Measurements from ENCODE around the gene TMEM72. TPM values are rescaled to one million over a fixed set of nuclear protein-coding genes. Genes with fewer than 3 reads are reported as not detected.

Gene TMEM72
- total and polyA plus RNA-seq, 8 donors = 1.2 to 7.7 (median 2.4) TPM

DNA sequence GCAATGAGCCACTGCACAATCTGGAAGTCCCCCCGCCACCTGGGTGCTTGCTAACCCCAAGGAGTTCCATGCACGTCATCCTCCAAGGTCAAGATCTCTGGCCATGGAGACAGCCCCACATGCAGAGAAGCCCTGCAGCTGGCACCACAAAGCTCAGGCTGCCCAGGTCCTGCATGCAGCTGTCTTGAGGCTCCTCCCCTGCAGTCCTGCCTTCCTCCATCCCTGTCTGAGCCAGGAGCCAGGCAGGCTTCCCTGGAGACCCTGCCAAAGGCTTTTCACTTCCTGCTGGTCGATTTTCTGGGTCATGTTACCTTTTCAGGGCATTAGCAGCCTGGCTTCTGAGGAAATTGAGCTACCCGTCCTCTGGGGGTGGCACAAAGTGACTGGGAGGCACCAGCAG lies 12.5 kb upstream of the TMEM72 start:
- Histone ChIP-seq H3K27ac (no peak overlapping the region), H3K4me3 (no peak overlapping the region), H3K4me1 (no peaks in the 10 kb centered on the region), H3K27me3 (no peaks in the 10 kb centered on the region), H3K36me3 (no peaks in the 10 kb centered on the region), H3K9me3 (no peaks in the 10 kb centered on the region)
- intact Hi-C loops (cut with DNase I) = no loop called here
- ATAC-seq = peak in 3 of 4 donors; percentile 45 to 82 (median 68)
- peak in 1 of 6 donors; percentile 50 for DNase-seq
- FAIRE-seq = no peak
- 39 to 41% methylated on average over 4 of the region's 4 CpGs for WGBS, 2 donors
- no peak for TF ChIP-seq CTCF (IDR thresholded peaks at IDR 0.05)

- no peaks in the 10 kb centered on the region for H3K4me1 ChIP-seq
- H3K4me3 ChIP-seq = no peak overlapping the region
- DNase-seq = no peak
- no peak overlapping the region for H3K27ac ChIP-seq
- no peak for ATAC-seq
- FAIRE-seq = no peak
- no peaks in the 10 kb centered on the region for H3K9me3 ChIP-seq
- intact Hi-C loops (cut with DNase I) = no loop called here
- TF ChIP-seq CTCF (IDR thresholded peaks at IDR 0.05) = no peak
- H3K27me3 ChIP-seq = no peaks in the 10 kb centered on the region
- H3K36me3 ChIP-seq = no peaks in the 10 kb centered on the region
- 68 to 70% methylated on average over 5 of the region's 5 CpGs for WGBS, 2 donors
Observed at GRCh38 chr10:44899450-44900080, 11.6 kb upstream of the TMEM72 start.

DNA sequence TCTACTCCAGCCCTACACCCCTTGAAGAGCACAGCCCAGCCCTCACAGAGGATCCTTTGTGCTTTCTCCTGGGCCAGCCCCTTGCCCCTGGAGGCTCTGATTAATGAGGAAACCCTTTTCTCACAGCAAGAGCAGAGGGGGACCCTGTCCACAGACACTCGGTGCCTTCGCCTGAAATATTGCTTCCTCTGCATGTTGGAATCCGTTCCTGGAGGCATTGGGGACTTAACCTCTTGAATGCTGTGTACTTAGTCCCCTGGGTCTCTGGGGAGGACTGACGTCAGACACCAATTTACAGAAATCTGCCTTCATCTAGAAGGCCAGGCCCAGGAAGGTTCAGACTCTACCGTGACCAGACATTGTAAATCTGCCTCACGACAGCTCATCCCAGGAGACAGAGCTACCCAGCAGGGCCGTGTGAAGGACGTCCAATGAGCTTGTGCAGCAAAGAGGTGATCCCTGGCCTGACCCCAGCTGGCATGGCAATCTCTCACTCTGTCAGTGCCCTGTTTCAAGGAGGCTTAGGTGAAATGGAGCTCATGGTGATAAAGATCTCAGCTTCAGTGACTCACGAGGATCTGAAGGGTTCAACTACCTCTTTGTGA lies 8.1 kb upstream of the TMEM72 start:
- Histone ChIP-seq H3K36me3 (no peaks in the 10 kb centered on the region), H3K4me3 (no peak overlapping the region), H3K27ac (no peak overlapping the region), H3K27me3 (no peaks in the 10 kb centered on the region), H3K4me1 (no peaks in the 10 kb centered on the region), H3K9me3 (no peaks in the 10 kb centered on the region)
- DNase-seq (no peak), ATAC-seq (peak in 2 of 4 donors; percentile 18 to 54), FAIRE-seq (no peak)
- TF ChIP-seq CTCF (IDR thresholded peaks at IDR 0.05) = no peak
- intact Hi-C loops (cut with DNase I) = no loop called here
- WGBS, 2 donors = 53 to 54% methylated on average over 9 of the region's 9 CpGs

DNA sequence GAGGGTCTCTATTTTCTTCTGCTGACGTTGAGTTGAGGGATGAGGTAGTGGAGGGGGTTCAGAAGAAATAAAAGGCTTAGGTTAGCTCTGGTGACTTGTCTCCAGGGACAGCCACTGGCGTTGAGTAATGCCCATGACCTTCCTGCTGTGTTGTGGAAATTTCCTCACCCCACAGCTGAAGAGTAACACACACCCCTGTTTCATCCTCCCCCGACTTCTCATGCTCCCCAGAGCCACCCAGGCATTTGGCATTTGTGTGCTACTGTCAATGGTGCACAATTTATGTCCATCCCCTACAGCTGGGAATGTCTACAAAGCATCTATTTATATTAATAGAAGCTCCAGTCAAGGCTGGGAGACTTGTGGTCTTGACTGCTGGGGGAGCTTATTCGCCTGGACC lies 4.7 kb upstream of the TMEM72 start:
- no peak for DNase-seq
- TF ChIP-seq CTCF (IDR thresholded peaks at IDR 0.05) = no peak
- intact Hi-C loops (cut with DNase I) = no loop called here

GRCh38 chr10:44907556-44907955 lies 3.6 kb upstream of the TMEM72 start:
- H3K4me1 ChIP-seq = peaks cover 21 to 39% (median 26%) of the 10 kb centered on the region in 3 donors
- no peak overlapping the region for H3K4me3 ChIP-seq
- H3K9me3 ChIP-seq = no peaks in the 10 kb centered on the region
- DNase-seq = no peak
- intact Hi-C loops (cut with DNase I) = no loop called here
- no peak for ATAC-seq
- no peak for FAIRE-seq
- H3K36me3 ChIP-seq = no peaks in the 10 kb centered on the region
- no peak for TF ChIP-seq CTCF (IDR thresholded peaks at IDR 0.05)
- WGBS, 2 donors = 95 to 96% methylated on average over 7 of the region's 7 CpGs
- no peaks in the 10 kb centered on the region for H3K27me3 ChIP-seq
- H3K27ac ChIP-seq = no peak overlapping the region

More for the DNA sequence above, 4.7 kb upstream of the TMEM72 start:
- Histone ChIP-seq H3K27me3 (no peaks in the 10 kb centered on the region), H3K27ac (no peak overlapping the region), H3K9me3 (no peaks in the 10 kb centered on the region), H3K36me3 (no peaks in the 10 kb centered on the region), H3K4me3 (no peak overlapping the region), H3K4me1 (peaks cover 16 to 30% (median 20%) of the 10 kb centered on the region in 3 donors)
- FAIRE-seq = no peak
- no peak for ATAC-seq
- 72 to 88% methylated on average over 4 of the region's 4 CpGs for WGBS, 2 donors
